ENCODE measurements around the gene SLC2A1. TPM values are rescaled to one million over a fixed set of nuclear protein-coding genes. Genes with fewer than 3 reads are reported as not detected.

The SLC2A1 gene
- total RNA-seq, 1 experiment from 2014 or later = 549 TPM

DNA sequence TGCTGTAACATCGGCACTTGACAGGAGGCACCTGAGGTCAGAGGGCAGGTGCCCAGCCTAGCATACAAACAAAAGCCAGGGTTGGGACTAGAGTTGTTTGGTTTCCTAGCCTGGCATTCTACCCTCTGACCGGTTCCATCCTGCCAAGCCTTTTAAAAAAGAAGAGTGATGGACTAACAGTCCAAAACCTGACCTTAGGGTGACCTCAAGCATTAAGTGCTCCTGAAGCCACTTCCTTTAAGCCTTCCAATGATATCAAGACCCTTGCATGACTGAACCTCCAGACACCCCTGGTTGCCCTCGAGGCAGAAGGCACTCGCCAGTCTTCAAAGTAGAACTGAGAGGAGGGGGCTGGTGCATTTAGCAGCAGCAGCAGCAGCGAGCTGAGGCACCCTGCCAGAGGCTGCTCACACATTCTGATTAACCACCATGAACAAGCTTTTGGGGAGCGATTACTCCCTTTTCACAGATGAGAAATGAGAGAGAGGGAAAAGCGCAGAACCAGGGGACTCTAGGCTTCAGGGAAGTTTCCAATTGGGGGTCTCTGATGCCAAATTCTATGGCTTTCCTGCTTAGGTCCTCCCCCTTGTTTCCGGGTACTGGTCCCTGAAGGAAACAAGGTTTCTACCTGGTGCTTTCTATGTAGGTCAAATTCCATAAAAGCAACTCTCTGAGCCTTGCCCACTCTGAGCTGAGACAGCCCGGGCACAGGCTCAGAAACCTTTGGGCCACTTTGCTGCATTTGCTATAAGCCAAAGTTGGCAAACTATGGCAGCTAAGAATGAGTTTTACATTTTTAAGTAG, 9.2 kb downstream of the SLC2A1 start:
- in situ Hi-C loops (cut with HindIII; ENCODE audit: low pct_unique_long_range_greater_than_20kb, low sequenced_read_pairs) = no loop called here
- DNase-seq (ENCODE audit: low read depth) = peak; percentile 63

DNA sequence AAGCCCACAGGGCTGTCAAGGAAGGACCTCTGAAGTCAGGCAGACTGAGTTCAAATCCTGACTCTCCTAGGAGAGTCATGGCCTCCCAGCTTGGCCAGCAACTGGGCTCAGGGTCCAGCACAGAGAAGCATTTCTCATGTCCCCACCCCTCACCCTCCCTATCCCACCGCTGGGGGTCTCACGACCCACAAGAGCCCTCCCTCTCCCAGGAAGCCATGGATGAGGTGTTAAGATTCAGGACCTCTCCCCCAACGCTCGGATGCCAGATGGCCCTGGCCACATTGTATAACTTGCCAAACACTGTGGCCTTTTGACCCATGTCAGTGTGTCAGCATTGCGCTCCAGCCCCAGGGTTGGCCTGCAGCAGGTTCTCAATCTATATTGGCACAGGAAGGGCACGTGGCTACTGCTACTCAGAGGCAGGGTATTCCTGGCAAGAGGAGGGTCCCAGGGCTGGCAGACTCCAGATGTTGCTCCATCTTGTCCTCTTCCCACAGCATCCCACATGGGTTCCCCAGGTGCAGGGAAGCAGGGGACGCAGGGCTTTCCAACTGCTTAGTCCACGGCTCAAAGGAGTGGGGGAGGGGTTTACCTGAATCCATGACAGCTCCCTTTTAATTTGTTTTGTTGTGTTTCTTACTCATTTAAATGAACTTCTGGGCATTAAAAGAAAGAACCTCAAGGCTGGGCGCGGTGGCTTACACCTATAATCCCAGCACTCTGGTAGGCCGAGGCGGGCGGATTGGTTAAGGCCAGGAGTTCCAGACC, 10.5 kb downstream of the SLC2A1 start:
- no peak for DNase-seq (ENCODE audit: low read depth)

GRCh38 chr1:42947117-42947516, 11.6 kb downstream of the SLC2A1 start:
- in situ Hi-C loops (cut with HindIII; ENCODE audit: low pct_unique_long_range_greater_than_20kb, low sequenced_read_pairs) = no loop called here
- DNase-seq (ENCODE audit: low read depth) = no peak

More for the DNA sequence above, 10.5 kb downstream of the SLC2A1 start:
- in situ Hi-C loops (cut with HindIII; ENCODE audit: low pct_unique_long_range_greater_than_20kb, low sequenced_read_pairs) = no loop called here

GRCh38 chr1:42946120-42946898, 12.4 kb downstream of the SLC2A1 start:
- in situ Hi-C loops (cut with HindIII; ENCODE audit: low pct_unique_long_range_greater_than_20kb, low sequenced_read_pairs) = no loop called here
- DNase-seq (ENCODE audit: low read depth) = no peak

DNA sequence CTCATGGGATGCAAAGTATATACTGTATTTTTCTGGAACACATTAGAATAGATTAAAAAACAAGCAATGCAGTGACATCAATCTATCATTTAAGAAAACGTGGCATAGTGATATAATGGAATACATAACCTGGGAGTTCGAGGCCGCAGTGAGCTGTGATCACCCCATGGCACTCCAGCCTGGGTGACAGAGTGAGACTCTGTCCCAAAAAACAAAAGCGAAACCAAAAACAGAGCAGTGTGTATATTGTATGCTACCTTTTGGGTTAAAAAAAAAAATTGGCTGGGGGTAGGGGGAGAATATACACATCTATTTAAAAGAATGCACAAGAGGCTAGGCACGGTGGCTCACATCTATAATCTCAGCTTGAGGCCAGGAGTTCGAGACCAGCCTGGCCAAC, 13.5 kb downstream of the SLC2A1 start:
- in situ Hi-C loops (cut with HindIII; ENCODE audit: low pct_unique_long_range_greater_than_20kb, low sequenced_read_pairs) = no loop called here
- no peak for DNase-seq (ENCODE audit: low read depth)

DNA sequence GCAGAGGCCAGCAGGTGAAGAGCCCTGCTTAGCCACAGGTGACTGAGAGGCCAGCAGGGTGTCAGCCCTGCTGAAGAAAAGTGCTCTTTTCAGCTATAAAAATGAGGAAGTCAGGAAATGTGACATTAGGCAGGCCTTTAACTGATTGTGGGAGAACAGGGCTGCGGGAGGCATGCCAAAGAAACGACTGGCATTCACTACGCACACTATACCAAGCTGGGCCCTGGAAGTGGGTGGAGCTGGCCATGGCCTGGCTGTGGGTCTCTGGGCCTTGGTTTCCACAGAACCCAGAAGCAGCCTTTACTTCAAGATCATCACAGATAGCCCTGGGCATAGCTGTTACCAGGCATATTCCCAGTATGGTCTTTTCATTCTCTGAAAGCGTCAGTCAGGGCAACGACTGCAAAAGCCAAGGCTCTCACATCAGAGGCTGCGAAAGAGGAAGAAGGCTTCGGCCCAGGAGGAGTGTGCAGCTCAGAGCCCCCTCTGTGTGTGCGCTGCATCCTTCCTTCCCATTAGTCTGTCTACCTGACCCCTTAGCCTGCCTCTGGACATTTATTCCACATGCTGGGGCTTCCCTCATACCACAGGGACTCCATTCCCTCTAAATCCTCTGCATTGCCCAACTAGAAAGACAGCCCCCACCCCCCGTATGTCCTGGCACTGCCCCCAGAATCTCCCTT, 14.3 kb downstream of the SLC2A1 start:
- DNase-seq (ENCODE audit: low read depth) = no peak
- in situ Hi-C loops (cut with HindIII; ENCODE audit: low pct_unique_long_range_greater_than_20kb, low sequenced_read_pairs) = no loop called here

- DNase-seq (ENCODE audit: low read depth) = no peak
- in situ Hi-C loops (cut with HindIII; ENCODE audit: low pct_unique_long_range_greater_than_20kb, low sequenced_read_pairs) = no loop called here
Observed at GRCh38 chr1:42943728-42944127, 14.9 kb downstream of the SLC2A1 start.

DNA sequence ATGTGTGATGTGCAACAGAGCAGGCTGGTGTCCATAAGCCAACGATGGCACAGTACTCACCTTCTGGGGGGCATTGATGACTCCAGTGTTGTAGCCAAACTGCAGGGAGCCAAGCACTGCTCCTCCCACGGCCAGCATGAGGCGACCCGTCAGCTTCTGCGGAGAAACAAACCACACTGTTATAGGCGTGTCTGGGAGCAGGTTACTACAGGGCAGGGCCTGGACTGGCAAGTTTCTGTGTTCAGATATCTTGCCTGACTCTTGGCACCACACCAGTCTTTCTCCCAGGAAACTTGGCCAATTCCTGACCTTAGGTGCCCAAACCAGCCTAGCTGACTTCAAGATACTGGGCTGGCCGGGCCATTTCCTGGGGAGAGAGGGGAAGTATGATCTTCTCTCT, 15.5 kb downstream of the SLC2A1 start:
- DNase-seq (ENCODE audit: low read depth) = peak; percentile 74
- in situ Hi-C loops (cut with HindIII; ENCODE audit: low pct_unique_long_range_greater_than_20kb, low sequenced_read_pairs) = no loop called here

- in situ Hi-C loops (cut with HindIII; ENCODE audit: low pct_unique_long_range_greater_than_20kb, low sequenced_read_pairs) = no loop called here
- DNase-seq (ENCODE audit: low read depth) = no peak
Observed at GRCh38 chr1:42942444-42942843, 16.2 kb downstream of the SLC2A1 start.

DNA sequence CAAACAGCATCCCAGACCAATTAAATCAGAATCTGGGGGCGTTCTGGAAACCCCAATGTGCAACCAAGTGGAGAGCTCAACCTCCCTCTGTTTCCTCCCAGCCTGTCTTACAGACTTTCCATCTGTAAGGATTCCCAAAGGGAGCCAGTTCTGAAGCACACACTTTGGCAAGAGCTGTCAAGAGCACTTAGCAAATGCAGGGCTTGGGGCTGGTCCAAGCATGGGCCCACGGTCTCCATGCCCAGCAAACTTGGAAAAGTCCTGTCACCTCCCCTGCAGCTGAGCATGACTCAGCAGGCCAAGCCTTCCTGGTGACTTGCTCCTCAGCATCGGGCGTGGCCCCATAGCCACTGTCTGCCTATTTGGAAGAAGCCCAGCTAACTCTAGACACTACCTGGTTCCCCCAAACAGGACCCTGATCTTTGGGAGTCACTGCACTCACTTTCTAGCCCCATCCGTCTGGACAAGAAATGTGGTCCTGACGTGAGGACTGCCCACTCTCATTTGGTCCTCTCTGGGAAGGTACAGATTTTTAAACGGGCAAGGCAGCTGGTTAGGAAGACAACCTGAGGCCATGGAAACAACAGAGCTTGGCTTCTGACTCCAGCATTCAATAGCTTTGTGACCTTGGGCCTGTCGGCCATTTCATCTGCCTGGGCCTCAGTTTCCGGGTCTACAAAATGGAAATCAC, 16.9 kb downstream of the SLC2A1 start:
- in situ Hi-C loops (cut with HindIII; ENCODE audit: low pct_unique_long_range_greater_than_20kb, low sequenced_read_pairs) = no loop called here
- peak; percentile 84 for DNase-seq (ENCODE audit: low read depth)

DNA sequence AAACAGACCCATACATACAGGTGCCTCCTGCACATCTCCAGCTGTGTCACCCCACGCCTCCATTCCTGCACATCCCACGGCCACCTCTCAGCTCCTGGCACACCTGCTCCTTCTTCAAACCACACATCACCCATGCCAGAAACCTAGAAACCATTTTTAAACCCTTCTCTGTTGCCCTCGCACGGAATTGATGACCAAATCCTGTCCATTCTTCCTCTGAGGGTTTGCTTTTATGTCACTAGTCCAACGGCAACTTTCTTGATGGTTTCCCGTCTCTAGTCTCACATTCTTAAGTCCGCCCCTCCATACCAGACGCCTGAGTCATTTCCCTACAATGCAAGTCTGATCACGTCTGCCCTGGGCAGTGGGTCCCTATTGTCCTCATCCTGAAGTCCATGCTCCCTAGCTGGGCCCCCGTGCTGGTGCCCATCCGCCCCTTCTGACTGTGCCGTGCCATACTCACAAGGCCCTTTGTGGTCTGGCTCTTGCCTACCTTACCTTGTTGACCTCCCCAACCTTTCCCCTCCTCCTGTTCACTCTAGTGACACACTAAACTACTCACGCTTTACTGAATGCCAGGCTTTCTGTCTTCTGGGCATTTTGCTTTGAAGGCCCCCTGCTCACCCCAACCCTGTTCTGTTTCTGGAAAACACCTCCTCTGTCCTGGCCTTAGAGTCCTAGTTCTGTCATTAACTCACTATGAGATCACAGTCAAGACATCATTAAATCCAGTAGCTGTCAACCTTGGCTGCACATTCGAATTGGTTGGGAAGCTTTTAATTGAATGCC, 17.6 kb downstream of the SLC2A1 start:
- in situ Hi-C loops (cut with HindIII; ENCODE audit: low pct_unique_long_range_greater_than_20kb, low sequenced_read_pairs) = no loop called here
- peak; percentile 95 for DNase-seq (ENCODE audit: low read depth)

DNA sequence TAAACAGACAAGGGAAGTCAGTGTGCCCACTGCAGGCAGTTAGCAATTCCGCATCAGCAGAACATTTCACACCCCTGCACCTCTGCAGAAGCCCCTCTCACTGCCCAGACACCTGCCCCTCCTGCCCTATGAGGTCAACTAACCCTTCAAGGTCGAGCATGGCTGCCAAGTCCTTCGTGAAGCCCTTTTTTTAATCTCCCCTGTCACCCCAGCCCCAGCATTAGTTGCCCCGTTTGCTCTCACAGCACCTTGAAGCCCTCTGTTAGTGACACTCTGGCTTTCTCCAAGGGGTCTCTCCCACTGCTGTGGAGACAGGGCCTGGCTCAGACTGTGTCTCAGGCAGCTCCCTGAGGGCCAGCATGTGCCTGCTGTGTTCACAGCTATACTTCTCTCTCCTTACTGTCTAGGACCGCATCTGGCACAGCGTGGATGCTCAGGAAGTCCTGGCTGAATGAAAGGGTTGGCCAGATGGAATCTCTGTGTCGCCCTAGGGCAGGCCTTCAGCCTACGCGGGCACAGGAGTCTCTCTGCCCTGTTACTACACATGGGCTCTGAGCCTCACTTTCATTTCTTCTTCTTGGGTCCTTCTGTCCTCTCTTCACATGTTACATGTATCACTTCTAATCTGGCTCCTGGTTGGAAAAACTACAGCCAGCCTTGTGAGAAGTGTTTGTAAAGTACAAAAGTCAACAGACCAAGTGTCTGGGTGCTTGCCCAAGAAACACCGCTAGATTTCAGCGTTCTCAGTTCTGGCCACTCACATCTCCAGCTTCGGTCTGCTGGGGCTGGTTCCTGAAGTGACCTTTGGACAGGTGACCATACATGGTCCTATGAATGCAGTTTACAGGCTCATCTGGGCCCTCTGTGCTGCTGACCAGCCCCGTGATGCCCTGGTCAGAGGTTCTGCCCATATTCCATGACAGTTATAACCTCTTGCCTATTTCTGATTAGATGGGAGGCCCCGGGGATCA, 19.7 kb downstream of the SLC2A1 start:
- DNase-seq (ENCODE audit: low read depth) = no peak
- in situ Hi-C loops (cut with HindIII; ENCODE audit: low pct_unique_long_range_greater_than_20kb, low sequenced_read_pairs) = no loop called here

- in situ Hi-C loops (cut with HindIII; ENCODE audit: low pct_unique_long_range_greater_than_20kb, low sequenced_read_pairs) = no loop called here
- no peak for DNase-seq (ENCODE audit: low read depth)
Observed at GRCh38 chr1:42937836-42938644, 20.6 kb downstream of the SLC2A1 start.

- in situ Hi-C loops (cut with HindIII; ENCODE audit: low pct_unique_long_range_greater_than_20kb, low sequenced_read_pairs) = no loop called here
- peak; percentile 61 for DNase-seq (ENCODE audit: low read depth)
Observed at GRCh38 chr1:42937141-42937696, 21.4 kb downstream of the SLC2A1 start.
